Activated CD4-positive, alpha-beta T cell treated with anti-CD3 and anti-CD28 coated beads for 48 hours (primary cell): ENCODE measurements around the gene ADARB1.

ENCODE experiments used
- DNase-seq: peaks from one replicate; pipeline ENCODE4 v3.0.0-alpha.2; 2020

ADARB1 gene

DNA sequence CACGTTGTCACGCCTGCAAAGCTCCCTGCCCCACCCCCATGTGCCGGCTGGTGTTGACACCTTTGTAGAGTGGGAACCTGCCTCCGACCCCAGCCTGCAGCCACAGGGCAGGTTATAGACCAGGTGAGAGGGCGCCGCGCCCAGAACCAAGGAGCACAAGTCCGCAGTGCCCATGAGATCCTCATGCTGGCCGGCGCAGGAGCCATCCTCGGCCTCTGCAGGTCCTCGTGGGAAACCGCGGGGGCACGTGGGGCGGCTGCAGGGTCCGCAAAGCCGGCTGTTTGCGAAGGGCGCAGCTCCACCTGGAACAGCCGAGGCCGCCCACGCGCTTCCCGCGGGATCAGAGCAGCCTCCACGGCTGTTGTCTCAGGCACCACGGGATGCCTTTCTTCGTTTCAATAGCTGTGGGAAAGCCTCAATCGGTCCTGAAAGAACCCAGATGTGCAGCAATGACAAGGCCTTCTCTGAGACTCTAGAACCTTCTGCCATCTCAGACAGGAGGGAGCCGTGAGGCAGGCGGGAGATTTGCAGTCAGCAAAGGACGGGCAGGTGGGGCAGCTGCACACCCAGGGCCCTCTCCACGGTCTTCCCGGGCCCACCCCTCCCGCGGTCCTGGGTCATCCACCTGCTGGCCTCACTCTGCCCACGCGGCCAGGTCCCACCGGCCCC, 183.4 kb downstream of the ADARB1 start:
- no peak for DNase-seq

DNA sequence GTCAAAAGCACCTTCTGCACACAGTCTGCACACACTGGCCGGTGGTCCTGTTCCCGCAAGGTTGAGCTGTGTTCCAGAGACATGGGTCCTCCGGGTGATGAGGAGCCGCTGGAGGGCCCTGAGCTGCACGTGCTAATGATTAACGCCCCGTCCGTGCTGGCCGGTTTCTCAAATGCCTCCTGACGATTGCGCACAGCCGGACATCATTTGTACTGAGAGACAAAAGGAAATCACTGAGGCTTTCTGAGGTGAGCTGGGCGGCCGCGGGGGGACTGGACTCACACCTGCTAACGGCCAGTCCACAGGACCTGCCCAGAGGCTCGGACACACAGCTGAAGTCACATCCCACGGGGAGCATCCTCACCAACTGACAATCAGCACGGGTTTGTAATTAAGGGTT, 184.1 kb downstream of the ADARB1 start:
- DNase-seq, result no peak

DNA sequence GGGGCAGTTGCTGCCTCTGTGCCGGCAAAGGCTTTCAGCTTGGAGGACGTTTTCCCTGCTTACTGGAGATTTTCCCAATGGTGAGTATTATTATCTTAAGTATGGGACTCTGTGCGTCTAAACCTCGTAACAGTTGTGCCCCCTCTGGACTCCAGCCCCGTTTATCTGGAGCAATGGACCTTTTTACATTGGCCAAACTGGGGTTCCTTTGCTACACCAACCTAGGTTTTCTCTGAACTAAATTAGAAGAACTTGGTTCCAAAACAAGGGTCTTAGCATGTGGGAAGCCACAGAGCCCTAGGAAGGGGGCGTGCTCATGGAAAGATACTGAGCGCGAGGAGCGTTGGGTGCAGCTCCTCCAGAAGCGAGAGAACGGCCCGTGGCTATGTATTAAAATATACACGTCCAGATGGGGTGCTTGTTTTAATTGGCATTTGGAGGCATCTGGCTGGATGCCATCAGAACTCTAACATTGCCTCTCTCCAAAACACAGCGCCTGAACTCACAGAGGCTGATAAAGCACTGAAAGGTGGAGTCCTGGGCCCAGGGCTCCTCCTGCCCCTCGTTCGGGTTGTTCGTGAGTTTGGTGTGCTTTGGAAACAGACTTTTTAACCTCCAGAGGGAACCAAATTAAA, 184.9 kb downstream of the ADARB1 start:
- DNase-seq, result no peak

DNA sequence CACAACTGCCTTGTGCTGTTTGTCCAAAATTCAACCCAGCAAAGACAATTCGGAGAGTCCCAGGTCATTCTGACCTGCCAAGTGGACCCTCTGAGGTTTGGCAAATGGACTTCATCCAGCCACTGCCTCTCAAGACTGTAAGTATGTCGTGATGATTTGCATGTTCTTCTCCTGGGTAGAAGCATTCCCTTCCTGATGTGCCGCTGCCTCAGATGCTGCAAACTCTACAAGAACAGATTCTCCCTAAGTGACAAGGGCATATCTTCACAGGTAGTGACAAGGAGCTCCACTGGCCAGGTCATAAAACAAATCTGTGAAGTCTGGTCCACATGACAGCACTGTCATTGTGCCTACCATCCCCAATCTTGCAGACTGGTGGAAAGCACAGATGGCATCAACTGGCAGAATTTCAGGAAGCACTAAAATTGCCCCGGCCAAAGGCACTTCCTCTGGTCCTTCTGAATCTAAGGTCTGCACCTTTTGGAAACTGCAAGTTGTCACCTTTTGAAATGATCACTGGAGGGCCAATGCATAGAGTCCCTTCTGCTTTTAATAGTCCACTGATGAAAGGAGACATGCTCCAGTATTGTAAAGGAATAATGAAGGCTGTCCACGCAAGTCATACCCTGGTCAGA, 185.9 kb downstream of the ADARB1 start:
- DNase-seq, result no peak

DNA sequence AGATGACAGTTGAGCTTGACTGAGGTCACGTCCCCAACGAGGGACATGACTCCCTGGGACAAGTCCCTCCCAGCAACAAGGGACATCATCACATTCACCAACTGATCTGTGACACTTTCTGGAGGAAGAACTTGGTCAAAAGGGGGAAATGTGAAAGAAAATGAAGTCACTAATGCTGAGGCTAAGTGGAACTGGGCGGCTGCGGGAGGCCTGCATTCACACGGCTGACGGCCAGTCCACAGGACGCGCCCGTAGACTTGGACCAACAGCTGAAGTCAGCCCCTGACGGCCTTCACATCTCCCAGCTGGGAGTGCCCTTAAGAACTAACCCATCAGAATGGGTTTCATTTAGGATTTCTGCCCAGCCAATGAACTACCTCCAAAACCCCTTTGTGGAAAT, 186.7 kb downstream of the ADARB1 start:
- DNase-seq, result no peak

DNA sequence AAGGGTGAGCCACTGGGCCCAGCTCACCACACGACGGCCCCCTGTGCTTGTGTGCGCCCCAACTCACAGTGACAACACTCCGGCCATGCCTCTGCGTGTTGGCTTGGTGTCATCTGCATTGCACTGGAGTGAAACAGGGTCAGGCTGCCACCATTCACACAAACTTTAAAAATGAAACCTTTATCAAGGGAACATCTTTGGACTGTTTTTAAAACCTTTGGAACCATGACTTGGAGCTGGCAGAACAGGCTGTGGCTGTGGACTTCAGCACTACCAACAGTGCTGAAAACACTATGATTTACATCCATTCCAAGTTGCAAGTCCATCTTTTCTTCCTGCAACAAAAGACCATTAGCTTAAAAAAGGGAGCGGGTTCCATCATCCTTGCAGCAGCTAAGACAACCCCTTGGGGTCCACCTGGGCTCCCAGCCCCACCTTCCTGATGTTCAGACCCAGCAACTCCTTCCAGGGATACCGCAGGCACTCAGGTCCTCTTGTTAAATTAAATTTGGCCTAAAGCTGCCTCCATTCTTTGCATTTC, 187.7 kb downstream of the ADARB1 start:
- no peak for DNase-seq

DNA sequence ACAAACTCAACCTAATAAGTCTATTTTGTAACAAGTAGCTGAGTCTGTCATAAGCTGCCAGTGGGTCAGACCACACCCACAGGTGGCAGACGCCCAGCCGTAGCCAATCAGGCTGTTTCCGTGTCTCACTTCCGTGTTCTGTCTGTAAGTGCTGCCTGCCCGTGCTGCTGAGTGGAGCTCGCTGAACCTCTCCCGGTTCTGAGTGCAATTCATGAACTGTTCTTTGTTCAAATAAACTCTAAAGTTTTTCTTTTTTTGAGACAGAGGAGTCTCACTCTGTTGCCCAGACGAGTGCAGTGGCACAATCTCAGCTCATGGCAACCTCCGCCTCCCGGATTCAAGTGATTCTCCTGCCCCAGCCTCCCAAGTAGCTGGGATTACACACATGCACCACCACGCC, 188.2 kb downstream of the ADARB1 start:
- DNase-seq, result no peak

DNA sequence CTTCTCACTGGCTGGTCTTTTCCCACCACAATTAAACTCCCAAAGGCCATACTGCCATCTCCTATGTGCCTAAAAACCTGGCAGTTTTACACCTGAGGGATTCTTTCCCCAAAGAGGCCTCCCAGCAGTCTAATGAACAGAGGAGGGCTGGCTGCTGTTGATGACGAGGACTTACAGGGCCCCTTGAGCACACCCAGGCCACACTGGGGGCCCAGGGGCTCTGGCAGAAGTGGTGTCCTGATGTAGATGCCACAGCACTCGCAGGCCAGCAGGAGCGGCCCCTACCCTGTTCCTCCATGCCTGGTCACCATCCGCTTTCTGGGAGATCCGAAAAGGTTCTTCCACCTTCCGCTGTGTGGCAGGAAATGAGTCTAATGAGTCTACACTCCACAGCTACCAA, 189.2 kb downstream of the ADARB1 start:
- no peak for DNase-seq

DNA sequence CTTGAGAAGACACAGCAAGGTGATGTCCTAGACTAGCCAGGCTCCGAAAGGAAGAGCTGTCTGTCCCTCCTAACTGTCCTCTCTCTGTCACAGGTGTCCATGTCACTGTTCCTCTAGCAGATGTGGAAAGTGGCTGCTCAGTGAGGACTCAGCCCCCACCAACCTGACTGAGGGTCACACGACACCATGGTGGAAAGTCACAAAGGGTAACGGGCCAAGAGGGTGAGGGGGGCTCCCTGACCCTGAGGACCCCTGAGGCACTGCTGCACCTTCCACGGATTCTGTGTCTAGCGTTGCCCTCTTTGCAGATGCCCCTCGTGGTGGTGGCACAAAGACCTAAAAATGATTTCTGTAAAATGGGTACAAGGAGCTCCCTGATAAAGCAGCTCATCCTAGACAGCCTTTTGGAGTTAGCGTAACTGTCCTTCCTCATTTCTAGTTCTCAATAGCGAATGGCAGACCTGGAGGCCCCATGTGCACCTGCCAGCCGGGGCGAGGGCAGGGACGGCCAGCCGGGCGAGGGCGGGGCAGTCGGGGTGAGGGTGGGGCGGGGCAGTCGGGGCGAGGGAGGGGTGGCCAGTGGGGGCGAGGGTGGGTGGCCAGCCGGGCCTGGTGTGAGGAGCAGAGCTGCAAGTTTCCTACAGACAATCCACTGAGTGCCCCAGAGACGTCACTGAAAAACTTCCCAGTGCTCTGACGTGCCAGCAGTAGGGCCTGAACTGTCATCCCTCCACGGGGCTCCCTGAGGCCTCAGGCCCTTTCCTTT, 189.9 kb downstream of the ADARB1 start:
- DNase-seq, result no peak

DNA sequence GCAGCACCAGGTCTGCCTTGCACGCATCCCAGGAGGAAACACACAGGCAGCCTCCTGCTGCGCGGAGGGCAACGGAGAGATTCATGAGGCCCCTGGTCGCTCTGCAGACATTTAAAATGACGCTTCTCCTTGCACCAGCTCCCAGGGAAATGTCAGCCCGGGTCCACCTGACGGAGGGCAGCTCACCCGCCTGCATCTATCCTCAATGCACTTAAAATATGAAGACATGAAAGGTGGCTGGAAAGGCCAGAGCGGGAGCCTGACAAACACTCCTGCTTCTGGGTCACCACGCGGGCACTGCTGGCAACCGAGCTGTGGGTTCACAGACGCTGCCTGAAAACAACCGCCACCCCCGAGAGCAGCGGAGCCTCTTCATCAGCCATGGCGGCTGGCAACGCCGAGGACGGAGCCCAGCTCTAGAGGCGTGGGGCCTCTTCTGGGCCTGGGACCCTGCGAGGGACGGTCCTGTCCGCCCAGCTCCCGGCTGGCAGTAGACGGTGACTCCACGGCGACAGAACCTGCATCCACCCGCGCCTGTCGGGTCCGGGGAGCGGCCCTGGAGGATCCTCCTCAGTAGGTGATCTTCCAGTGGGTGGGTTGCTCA, 190.6 kb downstream of the ADARB1 start:
- no peak for DNase-seq

DNA sequence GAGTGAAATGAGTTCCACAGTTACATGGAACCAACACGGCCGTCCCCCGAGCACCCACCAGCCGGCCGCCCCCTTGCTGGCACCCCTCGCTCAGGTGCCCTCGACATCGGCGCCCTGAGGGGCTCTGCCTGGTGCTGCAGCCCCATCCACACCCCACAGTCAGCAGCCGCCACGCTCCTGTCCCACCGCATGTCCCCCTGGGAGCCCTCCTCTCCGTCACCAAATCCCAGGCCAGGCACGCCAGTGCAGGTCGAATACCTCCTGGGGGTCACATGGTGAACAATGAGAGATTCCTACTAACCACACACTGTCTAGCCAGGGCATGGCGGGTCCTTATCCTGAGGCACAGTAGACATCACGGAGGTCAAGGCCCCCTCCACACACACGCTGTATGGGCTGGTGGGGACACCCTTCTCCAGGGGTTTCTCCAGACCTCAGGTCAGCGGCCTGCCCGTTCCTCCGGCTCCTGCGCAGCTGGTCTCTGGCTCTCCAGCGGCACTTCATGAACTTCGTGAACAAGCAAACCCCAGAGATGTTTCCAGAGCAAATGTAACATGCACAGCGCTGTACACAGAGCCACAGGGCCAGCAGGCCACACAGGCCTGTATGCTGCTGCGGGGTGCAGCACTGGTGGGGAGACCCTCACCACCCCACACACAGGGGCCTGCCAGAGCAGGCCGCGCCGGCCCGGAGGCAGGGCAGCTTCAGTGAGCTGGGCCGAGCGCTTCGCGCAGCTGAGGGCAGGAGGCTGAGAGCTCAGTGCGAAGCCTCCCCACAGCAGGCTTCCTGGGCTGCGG, 191.5 kb downstream of the ADARB1 start:
- no peak for DNase-seq

DNA sequence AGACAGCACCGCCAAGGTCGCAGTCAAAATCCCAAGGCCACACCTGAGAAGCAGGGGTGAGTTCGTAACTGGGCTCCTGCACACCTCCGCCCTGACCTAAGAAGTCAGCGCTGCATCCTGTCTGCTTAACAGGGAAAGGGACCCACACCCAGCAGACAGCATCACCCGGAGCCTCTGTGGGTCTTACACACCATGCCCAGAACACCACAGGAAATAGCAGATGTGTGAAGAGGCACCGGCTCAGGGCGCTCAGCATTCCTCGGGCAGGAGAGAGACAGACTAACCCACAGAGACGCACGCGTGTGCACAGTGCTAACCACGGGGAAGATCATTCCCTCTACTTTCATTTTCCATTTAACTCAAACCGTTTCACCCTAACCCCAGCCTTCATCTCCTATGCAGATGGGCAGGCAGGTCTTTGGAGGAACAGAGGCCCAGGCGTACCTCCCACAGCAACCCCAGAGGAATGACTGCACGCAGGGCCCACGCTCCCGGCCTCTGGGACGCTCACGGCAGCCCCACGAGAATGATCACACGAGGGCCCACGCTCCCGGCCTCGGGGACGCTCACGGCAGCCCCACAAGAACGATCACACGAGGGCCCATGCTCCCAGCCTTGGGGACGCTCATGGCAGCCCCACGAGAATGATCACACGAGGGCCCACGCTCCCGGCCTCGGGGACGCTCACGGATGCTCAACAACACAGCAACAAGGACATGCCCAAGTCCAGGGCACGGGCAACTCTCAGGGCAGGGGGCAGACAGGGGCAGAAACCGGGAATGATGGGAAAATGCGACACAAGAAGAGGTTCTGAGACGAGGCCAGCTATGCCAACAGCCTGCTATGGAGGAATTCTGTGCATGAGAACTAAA, 192.4 kb downstream of the ADARB1 start:
- peak; percentile 51 for DNase-seq

DNA sequence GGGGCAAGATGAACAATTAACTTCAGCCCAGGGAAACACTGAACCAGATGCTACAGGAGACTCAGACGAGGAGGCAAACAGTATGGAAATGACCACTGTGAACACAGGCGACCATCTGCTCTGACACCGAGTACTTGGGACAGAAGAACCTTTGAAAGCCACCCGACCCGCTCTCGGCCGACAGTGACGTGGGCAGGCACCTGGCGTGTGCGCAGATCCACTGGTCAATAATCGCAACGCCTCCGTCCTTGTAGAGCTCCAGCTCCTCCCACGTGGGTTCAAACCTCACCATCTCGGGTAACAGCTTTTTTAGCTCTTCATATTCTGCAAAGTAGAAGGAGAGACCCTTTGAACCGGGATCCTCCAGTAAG, 193.0 kb downstream of the ADARB1 start:
- DNase-seq, result no peak

DNA sequence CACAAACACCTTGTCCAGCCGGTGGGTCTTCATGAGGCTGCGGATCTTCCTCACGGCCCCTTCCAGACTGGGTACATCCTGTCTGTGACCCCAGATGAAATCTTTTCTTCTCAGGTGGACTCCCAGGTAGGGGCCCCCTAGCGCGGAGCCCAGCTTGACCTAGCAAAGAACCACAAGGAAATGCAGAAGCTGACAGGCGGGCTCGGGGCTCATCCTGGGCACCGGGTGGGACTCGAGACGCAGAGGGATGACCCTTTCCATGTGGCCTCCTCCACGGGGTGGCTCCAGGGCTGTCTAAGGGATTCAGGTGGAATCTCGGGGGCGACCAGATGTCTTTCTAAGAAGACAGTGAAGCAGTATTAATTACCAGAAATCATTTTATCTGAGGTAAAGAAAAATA, 195.5 kb downstream of the ADARB1 start:
- no peak for DNase-seq

DNA sequence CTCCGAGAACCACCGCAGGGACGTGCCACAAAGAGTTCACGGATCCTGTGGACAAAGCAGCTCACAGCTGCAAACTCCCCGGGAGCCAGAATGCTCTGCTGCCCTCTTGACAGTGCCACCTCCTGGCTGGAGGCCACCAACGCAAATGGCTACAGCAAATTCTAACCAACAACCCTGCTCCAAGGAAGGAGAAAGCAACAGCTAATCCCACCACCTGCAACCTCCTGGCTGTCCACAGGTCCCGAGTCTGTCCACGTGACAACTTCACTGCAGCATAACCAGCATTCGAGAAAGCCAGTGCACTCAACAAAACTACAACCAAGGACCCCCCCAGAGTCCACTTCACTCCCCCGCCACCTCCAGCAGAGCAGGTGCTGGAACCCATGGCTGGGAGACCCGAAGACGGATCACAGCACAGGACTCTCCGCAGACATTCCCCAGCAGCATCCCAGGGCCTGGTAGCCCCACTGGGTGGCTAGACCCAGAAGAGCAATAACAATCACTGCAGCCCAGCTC, 196.0 kb downstream of the ADARB1 start:
- peak; percentile 35 for DNase-seq
